PC-9 (cell line): ENCODE results near the gene DLG2. TPM values are rescaled to one million over a fixed set of nuclear protein-coding genes. Genes with fewer than 3 reads are reported as not detected.

ENCODE experiments used
- BruUV-seq: library from RNA; stranded (reverse); fragments of 400-500 nt; replicated peaks from 2 replicates; lab custom pipeline; 2021; lab: Mats Ljungman, UMichigan
- CTCF ChIA-PET: fragments of 300-600 bp; sonication (Branson Sonifier 250); formaldehyde crosslinking; loops from one replicate; lab custom pipeline; 2022; ENCODE audit warnings: antibody characterized with exemption; lab: Charles Lee
- POLR2A ChIA-PET: fragments of 300-600 bp; sonication (Branson Sonifier 250); formaldehyde crosslinking; loops from one replicate; lab custom pipeline; 2022; ENCODE audit warnings: antibody characterized with exemption; ENCODE audit not compliant: unreplicated experiment; lab: Charles Lee
- DNase-seq, 2 experiments: peaks; one replicate each; pipeline versions ENCODE4 v3.0.0 to v3.0.0-alpha.2; 2015 to 2022; ENCODE audit warnings: mixed read lengths in 1 of 2
- H2AFZ ChIP-seq: fragments of 200-600 bp; sonication (generic); 2 replicates; pipeline ENCODE4 v1.8.1; 2017; ENCODE audit warnings: antibody characterized with exemption
- H3F3A ChIP-seq: fragments of 200-600 bp; sonication (generic); 2 replicates; pipeline ENCODE4 v1.8.1; 2017; ENCODE audit warnings: antibody characterized with exemption, mild to moderate bottlenecking, low read depth; ENCODE audit not compliant: insufficient read depth
- H3K27ac ChIP-seq: fragments of 200-600 bp; sonication (generic); 2 replicates; pipeline ENCODE4 v1.6.1; 2016; ENCODE audit warnings: mixed run types
- H3K27me3 ChIP-seq: fragments of 200-600 bp; sonication (generic); 2 replicates; pipeline ENCODE4 v1.6.1; 2016; ENCODE audit warnings: low read depth, mixed run types; ENCODE audit not compliant: insufficient read depth
- H3K36me3 ChIP-seq: fragments of 200-600 bp; sonication (generic); 2 replicates; pipeline ENCODE4 v1.6.1; 2016; ENCODE audit warnings: low read depth, mixed run types
- H3K4me1 ChIP-seq: fragments of 200-600 bp; sonication (generic); replicated peaks from 2 replicates; pipeline ENCODE4 v1.6.1; 2016; ENCODE audit warnings: mixed run types; ENCODE audit not compliant: insufficient read depth
- H3K4me2 ChIP-seq: fragments of 200-600 bp; sonication (generic); 2 replicates; pipeline ENCODE4 v1.6.1; 2017; ENCODE audit warnings: mixed run types
- H3K4me3 ChIP-seq: fragments of 200-600 bp; sonication (generic); 2 replicates; pipeline ENCODE4 v1.6.1; 2016; ENCODE audit warnings: mixed run types
- H3K79me2 ChIP-seq: fragments of 200-600 bp; sonication (generic); 2 replicates; pipeline ENCODE4 v1.6.1; 2017; ENCODE audit warnings: low read depth, mixed run types
- H3K9me2 ChIP-seq: fragments of 200-600 bp; sonication (generic); 2 replicates; pipeline ENCODE4 v1.8.1; 2017; ENCODE audit warnings: mild to moderate bottlenecking; ENCODE audit not compliant: insufficient read depth
- H3K9me3 ChIP-seq: fragments of 200-600 bp; sonication (generic); 2 replicates; pipeline ENCODE4 v1.8.1; 2016; ENCODE audit warnings: low read depth; ENCODE audit not compliant: insufficient read depth
- H4K20me1 ChIP-seq: fragments of 200-600 bp; sonication (generic); 2 replicates; pipeline ENCODE4 v1.8.1; 2017; ENCODE audit not compliant: insufficient read depth
- CTCF ChIP-seq: fragments of 200-600 bp; sonication (generic); conservative IDR thresholded peaks from 2 replicates; pipeline ENCODE4 v1.6.1; 2017; ENCODE audit warnings: mixed run types, antibody characterized with exemption, mild to moderate bottlenecking, moderate library complexity
- EZH2 ChIP-seq: fragments of 200-600 bp; sonication (generic); IDR thresholded peaks from 2 replicates; pipeline ENCODE4 v1.8.0; 2017; ENCODE audit warnings: antibody characterized with exemption, low read depth
- intact Hi-C: fragments of 100-400 bp; cut with micrococcal nuclease; formaldehyde crosslinking; loops from one replicate; pipeline ENCODE4 v1.10.0; 2022; ENCODE audit not compliant: unreplicated experiment
- total RNA-seq: library from RNA; stranded (reverse); gene quantifications from 2 replicates; pipeline ENCODE4 v1.2.3, GENCODE V29; 2021

The DLG2 gene
- total RNA-seq, 1 experiment from 2014 or later = 6.4 TPM

- Histone ChIP-seq H2AFZ (no peak overlapping the region), H3F3A (no peaks in the 10 kb centered on the region), H3K9me2 (no peaks in the 10 kb centered on the region), H3K36me3 (no peaks in the 10 kb centered on the region), H3K4me1 (no peaks in the 10 kb centered on the region), H3K27me3 (no peaks in the 10 kb centered on the region), H3K4me2 (no peak overlapping the region), H3K79me2 (no peaks in the 10 kb centered on the region), H3K4me3 (no peak overlapping the region), H3K9me3 (no peaks in the 10 kb centered on the region), H4K20me1 (no peaks in the 10 kb centered on the region), H3K27ac (no peak overlapping the region)
- ChIA-PET CTCF (interaction anchor here (1.1 kb wide), 1 partner anchor 1200 kb away, joined by 3 read pairs; no protein-coding TSS in a partner anchor), POLR2A (no interaction called here)
- no TSS peak for BruUV-seq
- peak; percentile 13 to 41 for DNase-seq
- intact Hi-C loops = loop anchor here (2.0 to 10.0 kb wide), 2 partner anchors 134 to 324 kb away; no protein-coding TSS in a partner anchor
- TF ChIP-seq EZH2 (no peak), CTCF (0 out of 2 replicates have a peak, but pooled peaks have one; percentile 35)
These were observed 1236.6 kb downstream of the DLG2 start for GRCh38 chr11:84390441-84391078.

- H3K4me3 ChIP-seq = no peak overlapping the region
- H4K20me1 ChIP-seq = no peaks in the 10 kb centered on the region
- no peak overlapping the region for H2AFZ ChIP-seq
- H3K36me3 ChIP-seq = no peaks in the 10 kb centered on the region
- TF ChIP-seq CTCF = no peak
- TF ChIP-seq EZH2 = no peak
- POLR2A ChIA-PET = no interaction called here
- BruUV-seq = no TSS peak
- no peaks in the 10 kb centered on the region for H3K27me3 ChIP-seq
- H3K4me1 ChIP-seq = no peaks in the 10 kb centered on the region
- no peaks in the 10 kb centered on the region for H3K9me2 ChIP-seq
- CTCF ChIA-PET = interaction anchor here (0.6 to 1.1 kb wide), 2 partner anchors 135 to 1201 kb away, joined by 3 to 4 read pairs; no protein-coding TSS in a partner anchor
- no peak for DNase-seq
- H3K9me3 ChIP-seq = no peaks in the 10 kb centered on the region
- no peaks in the 10 kb centered on the region for H3K79me2 ChIP-seq
- no peaks in the 10 kb centered on the region for H3F3A ChIP-seq
- H3K4me2 ChIP-seq = no peak overlapping the region
- H3K27ac ChIP-seq = no peak overlapping the region
- intact Hi-C loops = loop anchor here (2.0 to 10.0 kb wide), 2 partner anchors 135 to 325 kb away; no protein-coding TSS in a partner anchor
These were observed 1237.4 kb downstream of the DLG2 start for GRCh38 chr11:84389696-84390095.

- H3K4me3 ChIP-seq = no peak overlapping the region
- no peaks in the 10 kb centered on the region for H3K9me2 ChIP-seq
- no peaks in the 10 kb centered on the region for H3F3A ChIP-seq
- H3K79me2 ChIP-seq = no peaks in the 10 kb centered on the region
- no peak overlapping the region for H3K4me2 ChIP-seq
- no peaks in the 10 kb centered on the region for H3K36me3 ChIP-seq
- H3K4me1 ChIP-seq = no peaks in the 10 kb centered on the region
- BruUV-seq = no TSS peak
- no peak overlapping the region for H3K27ac ChIP-seq
- no peak overlapping the region for H2AFZ ChIP-seq
- no peaks in the 10 kb centered on the region for H3K9me3 ChIP-seq
- TF ChIP-seq EZH2 = no peak
- peak; percentile 84 for TF ChIP-seq CTCF
- peak in 1 of 2 experiments; percentile 27 for DNase-seq
- CTCF ChIA-PET = interaction anchor here (0.6 kb wide), 1 partner anchor 133 kb away, joined by 3 read pairs; no protein-coding TSS in a partner anchor
- intact Hi-C loops = loop anchor here (5.0 kb wide), 1 partner anchor 547 kb away; no protein-coding TSS in a partner anchor
- no peaks in the 10 kb centered on the region for H4K20me1 ChIP-seq
- H3K27me3 ChIP-seq = no peaks in the 10 kb centered on the region
- POLR2A ChIA-PET = no interaction called here
These were observed 1242.4 kb downstream of the DLG2 start for GRCh38 chr11:84384731-84385130.
